ENCODE data around the gene IFNL4.
"Not testable (repeated sequence)": the region's sequence is repeated elsewhere in the genome, so short reads cannot be mapped to it uniquely, and the experiment has no call there.

IFNL4 gene

DNA sequence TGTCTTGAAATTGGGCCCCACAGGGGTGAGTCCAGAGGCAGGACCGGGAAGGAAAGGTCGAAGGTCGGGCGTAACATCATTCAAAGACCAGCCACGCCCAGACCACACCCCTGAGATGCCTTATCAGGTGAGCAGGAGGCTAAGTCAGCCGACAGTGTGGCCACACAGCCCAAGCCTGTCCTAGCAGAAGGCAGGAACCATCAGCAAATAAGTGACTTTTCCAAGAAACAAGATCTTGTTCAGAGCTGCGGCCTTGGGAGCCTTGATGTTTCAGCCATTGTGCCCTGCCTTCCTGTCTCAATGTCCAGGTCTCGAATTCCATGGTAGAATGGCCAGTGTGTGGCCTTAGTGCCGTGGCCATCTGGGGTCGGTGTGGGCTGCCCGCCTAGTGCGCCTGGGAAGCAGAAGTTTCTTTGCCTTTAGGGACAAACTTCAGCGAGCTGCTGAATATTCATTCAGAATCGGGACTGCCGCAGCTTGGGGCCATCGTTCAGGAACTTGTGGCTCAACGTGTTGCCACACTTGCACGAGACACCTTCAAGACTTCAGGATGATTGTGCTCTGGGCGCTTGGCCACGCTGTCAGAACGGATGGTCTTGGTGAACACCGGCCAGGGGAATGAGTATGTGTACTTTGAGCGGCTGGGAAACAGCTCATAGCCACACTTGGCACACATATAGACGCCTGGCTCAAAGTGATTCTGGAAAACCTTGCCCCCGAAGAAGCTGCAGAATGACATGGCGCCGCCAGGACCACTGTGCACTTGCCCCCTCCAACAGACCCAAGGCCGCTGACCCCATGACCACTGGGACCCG is 6.1 kb upstream of the IFNL4 start:
- no peak for DNase-seq

DNA sequence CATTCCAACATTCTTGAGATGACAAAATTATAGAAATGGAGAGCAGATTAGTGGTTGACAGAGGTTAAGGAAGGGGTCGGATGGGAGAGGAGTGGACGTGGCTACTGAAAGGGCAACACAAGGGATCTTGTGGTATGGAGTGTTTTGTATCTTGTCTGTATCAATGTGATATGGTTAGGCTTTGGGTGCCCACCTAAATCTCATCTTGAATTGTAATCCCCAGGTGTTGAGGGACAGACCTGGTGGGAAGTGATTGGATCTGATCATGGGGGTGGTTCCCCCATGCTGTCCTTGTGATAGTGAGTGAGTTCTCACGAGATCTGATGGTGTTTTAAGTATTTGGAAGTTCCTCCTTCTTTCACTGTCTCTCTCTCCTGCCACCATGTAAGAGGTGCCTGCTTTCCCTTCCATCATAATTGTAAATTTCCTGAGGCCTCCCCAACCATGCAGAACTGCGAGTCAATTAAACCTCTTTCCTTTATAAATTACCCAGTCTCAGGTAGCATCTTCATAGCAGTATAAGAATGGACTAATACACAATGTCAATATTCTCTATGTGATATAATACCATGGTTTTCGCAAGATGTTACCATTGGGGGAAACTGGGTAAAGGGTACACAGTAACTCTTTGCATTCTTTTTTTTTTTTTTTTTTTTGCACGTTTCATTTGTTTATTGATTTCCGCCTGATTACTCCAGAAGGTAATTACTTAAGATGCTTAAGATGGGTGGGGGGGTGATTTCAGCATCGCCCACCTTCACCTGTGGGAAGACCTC is 4.9 kb upstream of the IFNL4 start:
- DNase-seq, result no peak

- DNase-seq, result no peak
Measured at GRCh38 chr19:39252458-39252857, 3.8 kb upstream of the IFNL4 start.

DNA sequence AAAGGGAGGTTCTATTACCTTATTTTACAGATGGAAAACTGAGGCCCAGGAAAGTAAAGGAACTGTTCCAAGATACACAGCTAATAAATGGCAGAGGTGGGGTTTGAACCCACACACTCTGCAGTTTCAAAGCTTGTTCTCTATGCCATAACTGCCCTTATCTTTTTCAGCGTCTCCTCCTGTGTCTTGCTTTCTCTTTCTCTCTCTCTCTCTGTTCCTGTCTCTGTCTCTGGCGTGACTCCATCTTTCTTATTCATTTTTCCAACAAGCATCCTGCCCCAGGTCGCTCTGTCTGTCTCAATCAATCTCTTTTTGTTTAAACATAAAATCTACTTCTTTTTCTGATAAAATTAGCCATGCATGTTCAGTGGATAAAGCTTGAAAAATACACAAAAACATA is 3.2 kb upstream of the IFNL4 start:
- no peak for DNase-seq

DNA sequence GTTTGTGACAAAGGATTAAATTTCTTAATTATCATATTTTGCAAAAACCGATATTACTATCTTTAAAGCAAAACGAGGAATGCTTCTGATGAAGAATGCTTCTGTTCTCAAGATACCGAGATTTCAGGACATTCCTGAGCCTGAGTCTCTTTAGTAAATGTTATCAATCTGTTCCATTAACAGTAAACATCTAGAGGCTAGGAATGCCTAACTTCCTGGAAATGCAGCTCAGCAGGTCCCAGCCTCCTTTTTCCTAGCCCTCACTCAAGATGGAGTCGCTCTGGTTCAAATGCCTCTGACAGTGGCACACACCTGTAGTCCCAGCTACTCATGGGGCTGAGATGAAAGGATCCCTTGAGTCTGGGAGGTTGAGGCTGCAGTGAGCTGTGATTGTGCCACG is 2.4 kb upstream of the IFNL4 start:
- DNase-seq, result no peak

GRCh38 chr19:39247701-39248664 is 673 bp downstream of the IFNL4 start:
- peak; percentile 65 for DNase-seq

GRCh38 chr19:39246951-39247669 is 1.5 kb downstream of the IFNL4 start:
- DNase-seq, result peak; percentile 29

GRCh38 chr19:39245166-39245565 is 3.5 kb downstream of the IFNL4 start:
- not testable (repeated sequence) for DNase-seq

- DNase-seq, result not testable (repeated sequence)
Measured at GRCh38 chr19:39244410-39245100, 4.1 kb downstream of the IFNL4 start, which contains the start of gene IFNL3. Gene IFNL3 (minus strand): TSS chr19:39245006. CDS start chr19:39244967, 39 bp downstream.

- not testable (repeated sequence) for DNase-seq
Measured at GRCh38 chr19:39243741-39244140, 4.9 kb downstream of the IFNL4 start.

GRCh38 chr19:39240421-39240820 is 8.2 kb downstream of the IFNL4 start:
- DNase-seq, result no peak

DNA sequence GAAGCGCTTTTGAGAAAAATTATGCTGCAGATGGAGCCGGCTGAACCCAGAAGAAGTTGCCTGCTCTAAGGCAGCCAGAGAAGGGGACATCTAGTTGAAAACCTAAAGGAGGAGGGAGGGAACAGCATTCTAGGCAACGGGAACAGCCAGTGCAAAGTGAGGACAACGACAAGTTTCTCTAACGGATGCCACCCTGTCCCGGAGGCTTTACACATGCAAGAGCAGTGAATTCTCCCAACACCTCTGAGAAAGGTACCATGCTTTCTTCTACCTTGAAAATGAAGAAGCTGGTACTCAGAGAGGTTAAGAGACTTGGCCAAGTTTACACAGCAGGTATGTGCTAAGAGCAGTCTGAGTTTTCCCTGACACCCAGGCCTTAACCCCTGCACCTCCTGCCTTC is 9.7 kb downstream of the IFNL4 start:
- DNase-seq, result no peak

DNA sequence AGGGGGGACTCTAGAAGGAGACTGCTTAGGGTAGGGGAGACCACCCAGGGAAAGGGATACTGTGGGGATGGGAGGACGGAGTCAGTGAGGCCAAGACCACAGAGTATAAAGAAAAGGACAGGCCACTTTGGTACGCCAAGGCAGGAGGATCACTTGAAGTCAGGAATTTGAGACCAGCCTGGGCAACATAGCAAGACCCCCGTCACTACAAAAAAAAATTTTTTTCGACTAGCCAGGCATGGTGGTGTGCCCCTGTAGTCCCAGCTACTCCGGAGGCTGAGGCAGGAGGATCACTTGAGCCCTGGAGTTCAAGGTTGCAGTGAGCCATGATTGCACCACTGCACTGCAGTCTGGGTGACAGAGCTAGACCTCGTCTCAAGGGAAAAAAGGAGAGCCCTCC is 10.4 kb downstream of the IFNL4 start:
- no peak for DNase-seq

DNA sequence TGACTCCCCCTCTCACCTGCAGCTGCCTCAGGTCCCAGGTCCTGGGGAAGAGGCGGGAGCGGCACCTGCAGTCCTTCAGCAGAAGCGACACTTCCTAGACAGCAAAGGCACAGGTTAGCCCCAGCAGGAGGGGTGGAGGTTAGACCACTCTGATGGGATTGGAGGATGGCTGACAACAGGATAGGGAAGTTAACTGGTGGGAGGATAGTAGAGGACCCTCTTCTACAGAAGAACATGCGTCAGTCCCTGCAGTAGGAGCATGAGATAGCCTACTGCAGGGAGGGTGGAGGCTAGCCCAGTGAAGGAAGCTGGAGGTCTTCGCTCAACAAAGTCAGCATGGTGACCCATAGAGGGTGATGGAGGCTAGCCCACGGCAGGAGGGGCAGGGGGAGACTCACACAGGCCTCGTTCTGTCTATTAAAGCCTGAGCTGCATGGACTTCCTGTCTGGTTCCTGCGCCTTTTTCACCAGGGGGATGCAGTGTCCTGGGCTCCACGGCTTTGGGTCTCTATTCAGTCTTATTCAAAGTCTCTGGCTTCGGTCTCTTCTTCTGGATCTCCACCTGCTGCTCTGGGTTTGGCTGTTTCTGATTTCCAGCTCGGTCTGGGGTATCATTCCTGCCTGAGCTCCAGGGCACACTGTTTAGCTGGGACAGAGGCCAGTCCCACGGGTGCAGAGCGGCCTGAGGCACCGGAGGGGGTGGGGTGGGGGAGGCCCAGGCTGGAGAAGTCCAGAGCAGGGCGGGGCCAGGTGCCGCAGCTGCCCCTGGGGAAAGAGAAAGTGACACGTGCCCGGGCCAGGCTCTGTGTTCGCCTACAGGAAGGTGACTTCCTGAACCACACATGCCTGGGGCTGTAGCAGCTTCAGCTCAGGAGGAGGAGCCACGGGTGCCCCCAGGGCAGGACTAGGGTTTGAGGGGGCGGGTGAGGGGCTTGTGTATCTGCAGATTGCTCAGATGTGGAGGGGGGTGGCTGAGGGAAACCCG is 11.2 kb downstream of the IFNL4 start:
- DNase-seq, result no peak

- DNase-seq, result no peak
Measured at GRCh38 chr19:39236527-39236926, 12.1 kb downstream of the IFNL4 start.

DNA sequence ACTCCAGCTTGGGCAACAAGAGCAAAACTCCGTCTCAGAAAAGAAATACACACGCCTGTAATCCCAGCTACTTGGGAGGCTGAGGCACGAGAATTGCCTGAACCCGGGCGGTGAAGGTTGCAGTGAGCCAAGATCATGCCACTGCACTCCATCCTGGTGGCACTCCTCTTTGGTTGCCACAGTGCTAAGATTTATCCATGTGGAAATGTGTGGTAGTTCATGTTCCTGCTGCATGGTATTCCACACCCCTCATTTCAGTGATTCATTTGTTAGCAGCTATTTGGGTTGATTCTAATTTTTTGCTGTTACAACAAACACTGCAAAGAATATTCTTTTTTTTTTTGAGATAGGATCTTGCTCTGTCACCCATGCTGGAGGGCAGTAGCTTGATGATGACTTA is 15.9 kb downstream of the IFNL4 start:
- DNase-seq, result no peak

- no peak for DNase-seq
Measured at GRCh38 chr19:39230096-39230764, 18.4 kb downstream of the IFNL4 start.

DNA sequence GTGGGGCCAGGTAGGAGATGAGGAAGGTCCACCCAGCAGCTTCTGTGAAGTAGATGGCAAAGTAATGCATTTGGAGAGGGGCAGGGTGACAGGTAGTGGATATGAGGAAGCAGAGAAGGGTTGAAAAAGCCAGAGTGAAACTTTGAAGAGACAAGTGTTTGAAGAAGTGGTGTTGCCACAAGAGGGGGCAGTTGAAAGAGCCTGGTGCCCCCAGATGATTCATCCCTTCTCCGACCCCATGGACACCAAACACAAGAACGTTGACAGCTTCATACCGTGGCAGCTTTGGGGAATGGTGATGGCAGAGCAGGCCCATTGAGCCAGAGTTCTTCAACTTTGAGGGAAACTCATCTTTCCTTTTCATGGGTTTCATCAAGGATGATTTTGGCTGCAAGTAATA is 23.7 kb downstream of the IFNL4 start:
- no peak for DNase-seq

GRCh38 chr19:39223703-39224279 is 24.9 kb downstream of the IFNL4 start:
- DNase-seq, result peak; percentile 19

Measured in right kidney (tissue), 1 donor.